Umbilical cord (tissue), 2 donors: ENCODE results near the gene FCER1G. TPM values are rescaled to one million over a fixed set of nuclear protein-coding genes. Genes with fewer than 3 reads are reported as not detected.
"Not testable (repeated sequence)": the region's sequence is repeated elsewhere in the genome, so short reads cannot be mapped to it uniquely, and the experiment has no call there.

Experiments used
- DNase-seq: peaks from one replicate; pipeline ENCODE4 v3.0.0-alpha.2; 2015; ENCODE audit warnings: low spot score
- total RNA-seq: library from RNA; depleted of rRNA; stranded (reverse); fragments of >200 nt; gene quantifications from one replicate; pipeline ENCODE4 v1.2.3, GENCODE V29; 2014; ENCODE audit warnings: low replicate concordance; ENCODE audit not compliant: insufficient read depth

The FCER1G gene
- total RNA-seq, 1 donor from 2014 or later, result 52.5 TPM

GRCh38 chr1:161228032-161228431, 12.9 kb downstream of the FCER1G start:
- DNase-seq, result no peak

GRCh38 chr1:161229896-161230295, 14.8 kb downstream of the FCER1G start:
- no peak for DNase-seq

DNA sequence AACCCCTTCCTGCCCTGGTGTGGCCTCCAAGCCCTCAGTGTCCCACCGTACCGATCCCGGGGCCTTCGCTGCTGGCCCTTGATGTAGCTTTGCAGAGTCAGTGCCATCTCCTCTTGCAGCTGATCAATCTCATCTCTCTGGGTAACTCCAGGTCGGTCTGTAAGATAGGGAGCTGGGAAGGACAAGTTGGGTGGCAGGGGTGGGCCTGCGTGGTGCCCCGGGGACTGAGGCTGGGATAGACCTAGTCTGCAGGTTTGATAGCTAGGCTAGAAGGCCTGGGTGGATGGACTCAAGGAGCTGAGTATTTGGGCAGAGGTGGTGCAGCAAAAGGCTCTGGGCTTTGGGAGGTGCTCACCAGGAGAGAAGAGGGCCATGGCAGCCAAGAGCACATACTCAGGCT, 15.7 kb downstream of the FCER1G start:
- DNase-seq, result no peak

DNA sequence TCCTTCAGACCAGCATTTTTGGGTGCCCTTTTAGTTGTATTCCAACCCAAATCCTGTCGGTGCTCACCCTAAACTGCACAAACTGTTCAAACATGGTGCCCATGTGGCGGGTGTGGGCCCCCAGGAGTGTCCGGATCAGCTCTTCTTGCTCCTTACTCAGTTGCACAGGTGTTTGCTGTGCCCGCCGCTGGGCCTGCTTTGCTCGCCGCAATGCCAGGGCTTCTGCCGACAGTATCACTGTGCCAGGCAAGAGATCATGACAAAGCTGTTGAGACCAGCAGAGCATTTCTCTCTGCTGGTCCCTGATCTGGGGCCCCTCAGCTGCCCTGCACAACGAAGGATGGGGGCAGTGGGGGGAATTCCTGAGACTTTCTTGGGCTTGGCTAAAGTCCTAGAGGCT, 18.0 kb downstream of the FCER1G start:
- DNase-seq, result no peak

DNA sequence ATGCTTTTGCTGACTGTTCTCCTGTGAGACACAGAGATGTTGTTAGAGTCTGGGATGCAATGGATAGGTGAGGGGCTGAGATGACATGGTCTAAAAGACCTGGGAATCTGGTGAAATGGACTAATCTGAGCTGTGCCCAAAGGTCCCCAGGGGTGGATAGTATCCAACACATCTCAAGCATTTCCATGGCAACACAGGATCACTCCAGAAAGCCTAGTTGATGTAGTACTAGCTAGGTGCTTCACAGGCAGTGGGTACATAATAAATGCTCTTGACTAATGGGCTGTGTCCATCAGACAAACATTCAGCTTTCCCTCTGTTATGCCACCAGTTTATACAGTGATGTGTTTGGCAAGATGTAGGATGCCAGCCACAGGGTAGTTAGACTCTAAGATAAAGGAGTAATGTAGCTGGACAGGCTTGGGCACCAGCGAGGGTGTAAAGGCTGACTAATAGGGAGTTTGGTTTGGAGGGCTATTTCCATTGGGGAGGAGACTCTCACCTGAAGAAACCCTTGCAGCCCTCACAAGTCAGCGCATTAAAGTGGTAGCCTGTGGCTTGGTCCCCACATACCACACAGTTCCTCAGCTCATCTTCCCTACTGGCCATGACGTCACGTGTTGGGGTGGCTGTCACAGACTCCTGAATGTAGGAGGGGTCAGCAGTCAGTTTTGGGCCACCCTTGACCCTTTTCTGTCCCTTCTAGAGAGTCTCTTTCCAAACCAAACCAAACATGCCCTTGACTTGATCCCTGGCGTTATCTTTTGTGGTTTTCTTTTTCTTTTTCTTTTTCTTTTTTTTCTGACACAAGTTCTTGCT, 21.1 kb downstream of the FCER1G start:
- no peak for DNase-seq

DNA sequence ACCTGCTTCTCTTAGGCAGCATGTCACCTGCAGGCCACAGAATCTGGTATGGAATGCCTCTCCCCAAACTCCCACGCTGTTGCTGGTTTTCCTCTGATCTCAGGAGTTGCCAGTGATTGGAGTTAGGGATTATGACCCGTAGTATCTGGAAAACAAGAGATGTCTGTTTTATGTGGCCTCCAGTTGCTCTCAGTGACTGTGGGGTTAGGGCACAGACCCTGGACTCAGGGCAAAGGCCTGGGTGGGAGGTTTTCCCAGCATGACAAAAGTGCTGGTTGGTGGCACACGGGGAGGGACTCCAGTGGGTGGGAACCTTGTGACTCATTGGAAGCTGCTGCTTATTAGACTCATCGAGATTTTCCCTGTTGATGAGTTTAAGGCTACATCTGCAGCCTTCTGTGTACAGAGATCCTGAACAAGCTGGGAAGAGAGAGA, 23.0 kb downstream of the FCER1G start, which contains the start of gene NR1I3:
Gene NR1I3 (minus strand): TSS at position 165 of the 435 bp plus-strand sequence. CDS start 1,638 bp downstream, outside the sequence.
- DNase-seq, result no peak

GRCh38 chr1:161241682-161242081, 26.6 kb downstream of the FCER1G start:
- no peak for DNase-seq

GRCh38 chr1:161242313-161242712, 27.2 kb downstream of the FCER1G start:
- DNase-seq, result no peak

DNA sequence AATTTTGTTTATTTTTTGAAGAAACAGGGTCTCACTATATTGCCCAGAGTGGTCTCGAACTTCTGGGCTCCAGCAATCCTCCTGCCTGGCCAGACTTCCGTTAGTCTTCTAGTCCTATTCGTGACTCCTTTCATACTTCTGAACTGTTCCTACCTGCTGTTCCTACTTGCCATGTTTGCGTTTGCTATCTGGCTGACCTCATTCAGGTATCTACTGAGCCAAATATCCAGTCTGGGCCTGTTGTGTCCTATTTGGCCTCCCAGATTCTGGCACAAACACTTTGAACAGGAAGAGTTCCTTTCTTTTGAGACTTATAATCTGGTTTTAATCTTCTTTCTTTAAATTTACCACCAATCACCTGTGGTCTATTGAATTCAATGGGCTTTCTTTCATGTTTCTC, 29.8 kb downstream of the FCER1G start:
- no peak for DNase-seq

GRCh38 chr1:161250100-161250499, 35.0 kb downstream of the FCER1G start:
- not testable (repeated sequence) for DNase-seq

DNA sequence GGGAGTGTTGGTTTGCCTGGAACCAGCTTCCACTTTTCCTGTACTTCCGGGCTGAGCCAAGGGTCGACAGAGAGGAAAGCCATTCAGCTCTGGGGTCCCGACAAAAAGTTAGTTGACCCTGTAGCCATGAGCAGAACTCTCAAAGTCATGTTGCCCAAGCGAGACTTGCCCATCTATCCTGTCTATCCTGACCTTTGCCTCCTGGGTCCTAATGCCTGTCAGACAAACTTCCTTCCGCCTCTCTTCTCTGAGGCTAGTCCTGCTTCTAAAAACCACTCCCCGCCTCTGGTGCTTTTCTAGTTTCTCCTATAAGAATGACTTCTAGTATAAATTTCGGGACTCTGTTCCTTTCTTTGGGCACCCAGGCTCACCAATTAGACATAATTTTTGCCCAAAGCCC, 35.7 kb downstream of the FCER1G start:
- DNase-seq, result no peak

- no peak for DNase-seq
These were observed 36.5 kb downstream of the FCER1G start for GRCh38 chr1:161251579-161251978.

DNA sequence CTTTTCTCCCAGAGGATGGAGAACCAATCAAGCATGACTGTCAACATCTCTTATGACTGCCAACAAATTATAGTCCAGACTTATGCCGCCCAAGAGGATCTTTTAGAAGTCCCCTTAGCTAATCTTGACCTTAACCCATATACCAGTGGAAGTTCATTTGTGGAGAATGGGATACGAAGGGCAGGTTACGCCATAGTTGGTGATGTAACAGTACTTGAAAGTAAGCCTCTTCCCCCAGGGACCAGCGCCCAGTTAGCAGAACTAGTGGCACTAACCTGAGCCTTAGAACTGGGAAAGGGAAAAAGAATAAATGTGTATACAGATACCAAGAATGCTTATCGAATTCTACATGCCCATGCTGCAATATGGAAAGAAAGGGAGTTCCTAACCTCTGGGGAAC, 40.2 kb downstream of the FCER1G start:
- not testable (repeated sequence) for DNase-seq

DNA sequence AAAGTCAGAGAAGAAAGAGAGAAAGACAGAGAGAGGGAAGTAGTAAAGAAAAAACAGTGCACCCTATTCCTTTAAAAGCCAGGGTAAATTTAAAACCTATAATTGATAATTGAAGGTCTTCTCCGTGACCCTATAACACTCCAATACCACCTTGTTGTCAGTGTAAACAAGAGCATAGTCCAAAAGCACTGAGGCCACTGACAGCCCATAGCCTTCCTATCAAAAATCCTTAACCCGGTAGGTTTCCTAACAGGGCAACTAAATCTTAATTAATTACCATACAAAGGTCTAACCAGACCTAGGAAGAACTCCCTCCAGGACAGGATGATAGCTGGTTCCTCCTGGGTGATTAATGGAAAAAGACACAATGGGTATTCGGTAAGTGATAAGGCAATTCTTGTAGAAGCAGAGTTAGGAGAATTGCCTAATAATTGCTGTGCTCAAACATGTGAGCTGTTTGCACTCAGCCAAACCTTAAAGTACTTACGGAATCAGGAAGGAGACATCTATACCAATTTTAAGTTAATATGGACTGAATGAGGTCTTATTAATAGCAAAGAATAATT, 40.9 kb downstream of the FCER1G start:
- not testable (repeated sequence) for DNase-seq

GRCh38 chr1:161257109-161257508, 42.0 kb downstream of the FCER1G start:
- not testable (repeated sequence) for DNase-seq

- peak; percentile 84 for DNase-seq
These were observed 43.6 kb downstream of the FCER1G start, which contains the start of gene PCP4L1 for GRCh38 chr1:161258439-161259344. Gene PCP4L1 (plus strand): TSS chr1:161258745. CDS start chr1:161258975, 230 bp downstream.

- no peak for DNase-seq
These were observed 44.2 kb downstream of the FCER1G start for GRCh38 chr1:161259345-161259702.

DNA sequence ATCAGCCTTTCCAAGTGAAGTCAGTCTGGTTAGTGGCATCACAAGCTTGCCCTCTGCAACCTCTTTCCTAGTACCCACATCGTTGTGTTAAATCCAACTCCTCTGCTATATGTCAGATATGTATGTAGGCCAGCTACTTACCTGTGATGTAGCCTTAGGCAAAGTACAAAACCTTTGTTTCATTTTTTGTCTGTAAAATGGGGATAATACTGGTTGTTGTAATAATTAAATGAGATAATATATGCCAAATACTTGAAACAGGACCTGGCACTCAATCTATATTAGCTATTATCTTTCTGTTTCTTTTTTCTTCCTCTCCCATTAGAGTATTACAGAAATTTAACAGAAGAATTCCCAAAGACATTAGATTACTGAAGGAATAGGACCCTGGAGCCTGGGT, 44.7 kb downstream of the FCER1G start:
- no peak for DNase-seq

DNA sequence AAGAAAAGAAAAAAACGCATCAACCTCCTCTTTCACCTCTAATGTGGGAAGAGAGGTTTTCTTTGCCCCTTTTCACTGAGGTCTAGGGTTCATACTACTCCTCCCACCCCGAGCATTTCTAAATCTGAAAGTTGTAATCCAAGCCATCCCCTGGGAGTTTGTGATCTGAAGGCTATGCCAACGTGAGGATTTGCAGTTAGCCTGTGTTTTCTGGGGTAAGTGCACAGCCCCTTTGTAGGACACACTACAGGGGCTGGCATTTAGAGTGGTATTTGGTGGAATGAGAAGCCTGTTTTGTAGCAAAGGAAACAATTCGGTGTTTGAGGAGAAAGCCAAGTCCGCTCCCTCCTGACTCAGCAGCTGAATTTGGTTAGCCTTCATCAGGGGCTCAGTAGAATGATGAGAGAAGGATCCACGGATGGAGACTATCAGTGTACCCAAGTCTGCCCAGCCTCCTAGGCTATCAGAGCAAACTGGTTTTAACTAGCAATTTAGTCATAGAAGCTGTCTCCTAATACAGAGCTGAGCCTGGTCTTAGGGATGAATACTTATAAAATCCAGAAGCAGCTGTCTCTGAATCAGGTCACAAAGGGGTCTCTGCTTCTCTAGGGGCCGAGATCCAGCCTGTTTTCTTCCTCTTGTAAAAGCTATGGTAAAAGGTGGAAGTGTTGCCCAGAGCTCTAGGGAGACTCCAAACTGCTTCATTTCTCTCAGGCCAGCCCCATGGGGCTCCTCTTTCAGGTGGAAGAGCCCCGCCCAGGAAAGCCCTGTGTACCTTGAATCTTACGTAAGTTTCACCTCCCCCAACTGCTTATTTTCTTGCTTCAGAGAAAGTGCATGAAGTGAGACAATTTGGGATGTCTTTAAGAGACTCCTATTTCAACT, 45.5 kb downstream of the FCER1G start:
- DNase-seq, result peak; percentile 75

- DNase-seq, result peak; percentile 23
These were observed 46.5 kb downstream of the FCER1G start for GRCh38 chr1:161261261-161262235.
